Retinal pigment epithelial cell (primary cell): ENCODE measurements around the gene GSK3B.

Experiments
- DNase-seq: peaks from one replicate; pipeline ENCODE4 v3.0.0-alpha.2; 2010; ENCODE audit warnings: low read depth
- H3K4me3 ChIP-seq: 2 replicates; pipeline ENCODE4 v1.5.1; 2011; ENCODE audit warnings: mild to moderate bottlenecking, low read length, control low read depth, moderate library complexity
- TF ChIP-seq, protein P1 (sequence below): conservative IDR thresholded peaks from 2 replicates; pipeline ENCODE4 v1.5.1; 2011; ENCODE audit warnings: low read depth, low read length, control low read depth, inconsistent platforms

GSK3B gene

DNA sequence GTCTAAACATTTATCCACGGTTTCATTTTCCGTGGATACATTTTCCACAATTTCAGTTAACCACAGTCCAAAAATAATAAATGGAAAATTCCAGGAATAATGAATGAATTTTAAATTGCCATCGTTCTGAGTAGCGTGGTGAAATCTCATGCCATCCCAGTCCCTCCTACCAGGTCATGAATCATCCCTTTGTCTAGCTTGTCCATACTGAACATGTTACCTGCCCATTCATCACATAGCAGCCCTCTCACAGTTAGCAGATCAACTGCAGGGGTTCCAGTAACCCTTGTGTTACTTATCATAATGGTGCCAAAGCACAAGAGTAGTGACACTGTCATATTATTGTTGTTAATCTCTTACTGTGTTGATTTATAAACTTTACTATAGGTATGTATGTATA lies 124.5 kb downstream of the GSK3B start:
- H3K4me3 ChIP-seq, result no peak overlapping the region
- DNase-seq, result no peak
- TF ChIP-seq, protein P1, sequence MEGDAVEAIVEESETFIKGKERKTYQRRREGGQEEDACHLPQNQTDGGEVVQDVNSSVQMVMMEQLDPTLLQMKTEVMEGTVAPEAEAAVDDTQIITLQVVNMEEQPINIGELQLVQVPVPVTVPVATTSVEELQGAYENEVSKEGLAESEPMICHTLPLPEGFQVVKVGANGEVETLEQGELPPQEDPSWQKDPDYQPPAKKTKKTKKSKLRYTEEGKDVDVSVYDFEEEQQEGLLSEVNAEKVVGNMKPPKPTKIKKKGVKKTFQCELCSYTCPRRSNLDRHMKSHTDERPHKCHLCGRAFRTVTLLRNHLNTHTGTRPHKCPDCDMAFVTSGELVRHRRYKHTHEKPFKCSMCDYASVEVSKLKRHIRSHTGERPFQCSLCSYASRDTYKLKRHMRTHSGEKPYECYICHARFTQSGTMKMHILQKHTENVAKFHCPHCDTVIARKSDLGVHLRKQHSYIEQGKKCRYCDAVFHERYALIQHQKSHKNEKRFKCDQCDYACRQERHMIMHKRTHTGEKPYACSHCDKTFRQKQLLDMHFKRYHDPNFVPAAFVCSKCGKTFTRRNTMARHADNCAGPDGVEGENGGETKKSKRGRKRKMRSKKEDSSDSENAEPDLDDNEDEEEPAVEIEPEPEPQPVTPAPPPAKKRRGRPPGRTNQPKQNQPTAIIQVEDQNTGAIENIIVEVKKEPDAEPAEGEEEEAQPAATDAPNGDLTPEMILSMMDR, result no peak

DNA sequence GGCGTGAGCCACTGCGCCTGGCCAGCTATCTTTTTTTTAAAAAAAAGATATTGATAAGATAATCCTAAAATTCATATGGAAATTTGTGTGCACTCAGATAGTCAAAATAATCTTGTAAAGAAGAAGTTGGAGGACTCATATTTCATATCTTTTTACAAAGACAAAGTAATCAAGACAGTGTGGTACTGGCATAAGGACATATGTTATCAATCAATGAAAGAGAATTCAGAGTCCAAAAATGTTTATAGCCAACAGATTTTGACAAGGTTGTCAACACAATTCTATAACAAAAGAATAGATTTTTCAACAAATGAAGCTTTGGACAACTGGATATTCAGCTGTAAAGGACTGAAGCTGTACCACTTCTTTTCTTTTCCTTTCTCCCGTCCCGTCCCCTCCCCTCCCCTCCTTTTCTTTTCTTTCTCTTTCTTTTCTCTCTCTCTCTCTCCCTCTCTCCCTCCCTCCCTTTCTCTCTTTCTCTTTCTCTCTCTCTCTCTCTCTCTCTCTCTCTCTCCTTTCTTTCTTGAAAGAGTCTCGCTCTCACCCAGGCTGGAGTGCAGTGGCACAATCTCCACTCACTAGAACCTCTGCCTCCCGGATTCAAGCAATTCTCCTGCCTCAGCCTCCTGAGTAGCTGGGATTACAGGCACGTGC lies 126.8 kb downstream of the GSK3B start:
- TF ChIP-seq, protein P1, result no peak
- no peak for DNase-seq
- H3K4me3 ChIP-seq, result no peak overlapping the region

DNA sequence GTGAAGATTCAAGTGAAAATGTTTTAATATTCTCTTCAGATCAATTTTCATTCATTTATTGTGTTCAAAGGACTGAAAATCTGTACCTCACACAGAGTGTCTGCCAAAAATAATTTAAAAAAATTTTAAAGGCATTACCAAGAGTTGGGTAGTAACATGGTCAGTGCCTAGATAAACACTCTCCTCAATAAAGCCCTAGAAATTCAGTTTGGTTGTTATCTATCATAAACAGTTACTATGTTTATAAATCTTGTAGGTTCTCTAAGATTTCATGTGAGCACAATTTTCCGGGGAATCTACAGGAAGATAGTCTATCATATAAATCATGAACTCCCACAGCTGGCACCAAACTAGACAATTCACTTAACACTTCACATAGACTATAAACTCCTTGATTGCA lies 128.6 kb downstream of the GSK3B start:
- no peak overlapping the region for H3K4me3 ChIP-seq
- DNase-seq, result no peak
- TF ChIP-seq, protein P1, result no peak

DNA sequence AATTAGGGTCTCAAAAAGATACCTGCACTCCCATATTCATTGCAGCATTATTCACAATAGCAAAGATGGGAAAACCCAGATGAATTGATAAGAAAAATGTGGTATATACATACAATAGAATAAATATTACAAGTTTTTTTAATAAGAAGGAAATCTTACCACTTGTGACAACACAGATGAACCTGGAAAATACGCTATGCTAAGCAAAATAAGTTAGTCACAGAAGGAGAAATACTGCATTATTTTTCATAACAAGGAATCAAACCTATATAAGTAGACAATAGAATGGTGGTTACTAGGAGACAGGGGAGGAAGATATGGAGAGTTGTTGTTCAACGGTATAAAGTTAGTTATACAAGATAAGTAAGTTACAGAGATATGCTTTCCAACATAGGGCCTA lies 130.0 kb downstream of the GSK3B start:
- no peak for DNase-seq
- TF ChIP-seq, protein P1, result no peak
- H3K4me3 ChIP-seq, result no peak overlapping the region

DNA sequence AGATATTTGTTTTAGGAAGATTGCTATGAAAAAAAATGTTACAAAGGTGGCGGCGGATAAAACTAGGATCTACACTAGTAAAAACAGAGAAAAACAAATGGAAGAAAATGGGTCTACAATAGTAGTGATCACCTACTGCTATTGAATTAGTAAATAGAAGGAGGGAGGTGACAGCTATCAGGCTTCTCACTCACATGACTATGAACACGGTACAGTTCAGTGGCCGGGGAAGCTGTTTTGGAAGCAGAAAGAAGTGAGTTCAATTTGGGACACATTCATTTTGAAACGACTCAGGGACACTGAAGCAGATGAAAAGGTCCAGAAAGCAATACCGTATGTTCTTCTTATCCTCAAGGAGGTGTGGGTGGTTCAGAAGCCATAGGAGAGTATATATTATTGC lies 138.3 kb downstream of the GSK3B start:
- no peak overlapping the region for H3K4me3 ChIP-seq
- TF ChIP-seq, protein P1, result no peak
- no peak for DNase-seq

DNA sequence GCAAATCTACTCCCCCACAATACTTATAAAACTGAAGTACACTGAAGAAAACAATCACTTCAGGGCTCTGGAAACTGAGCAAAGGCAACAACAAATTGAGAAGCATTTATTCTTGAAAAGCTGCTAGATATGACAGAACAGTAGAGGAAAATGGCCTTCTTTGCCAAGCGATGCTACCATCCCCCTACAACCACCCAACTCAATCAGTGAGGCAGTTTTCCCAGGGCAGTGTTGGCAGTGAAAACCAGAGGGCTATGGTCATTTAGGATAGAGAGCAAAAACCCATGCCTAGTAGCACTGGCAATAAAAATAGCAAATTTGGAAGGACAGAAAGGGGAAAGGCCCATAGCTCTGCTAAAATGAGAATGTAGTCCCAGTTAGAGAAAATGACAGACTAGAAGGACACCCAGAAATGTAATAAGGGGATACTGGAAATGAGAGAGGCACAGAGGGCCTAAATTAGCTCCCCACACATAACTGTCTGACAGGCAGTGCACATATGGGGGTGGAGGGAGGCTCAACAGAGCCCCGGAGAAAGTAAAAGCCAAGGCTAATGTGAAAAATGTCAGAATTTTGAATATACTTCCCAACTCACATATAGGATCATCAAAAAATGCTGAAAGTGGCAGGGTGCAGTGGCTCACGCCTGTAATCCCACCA lies 143.5 kb downstream of the GSK3B start:
- H3K4me3 ChIP-seq, result no peak overlapping the region
- TF ChIP-seq, protein P1, result no peak
- DNase-seq, result no peak

DNA sequence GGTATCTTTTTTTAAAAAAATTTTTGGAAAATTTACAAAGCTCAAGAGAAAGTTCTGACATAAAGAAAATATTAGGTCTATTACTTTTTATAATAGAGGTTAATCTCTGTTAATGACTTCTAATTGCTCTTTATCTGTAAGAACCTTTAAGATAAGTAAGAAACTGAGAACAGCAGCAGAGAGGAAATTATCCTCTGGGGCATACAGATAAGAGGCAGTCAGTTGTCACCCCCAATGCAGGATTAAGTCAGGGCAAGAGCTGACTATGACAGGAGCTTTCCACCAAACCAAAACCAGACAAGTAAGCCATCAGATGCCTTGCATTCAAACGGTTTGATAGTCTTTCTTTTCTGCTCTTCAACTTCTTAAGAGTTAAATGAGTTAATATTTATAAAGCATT lies 149.0 kb downstream of the GSK3B start:
- no peak overlapping the region for H3K4me3 ChIP-seq
- DNase-seq, result no peak
- TF ChIP-seq, protein P1, result no peak
